ENCODE measurements around the gene PIK3CA. TPM values are rescaled to one million over a fixed set of nuclear protein-coding genes. Genes with fewer than 3 reads are reported as not detected.
"Not testable (repeated sequence)": the region's sequence is repeated elsewhere in the genome, so short reads cannot be mapped to it uniquely, and the experiment has no call there.

Gene PIK3CA
- total RNA-seq, 1 donor from 2014 or later, result 28.0 TPM

DNA sequence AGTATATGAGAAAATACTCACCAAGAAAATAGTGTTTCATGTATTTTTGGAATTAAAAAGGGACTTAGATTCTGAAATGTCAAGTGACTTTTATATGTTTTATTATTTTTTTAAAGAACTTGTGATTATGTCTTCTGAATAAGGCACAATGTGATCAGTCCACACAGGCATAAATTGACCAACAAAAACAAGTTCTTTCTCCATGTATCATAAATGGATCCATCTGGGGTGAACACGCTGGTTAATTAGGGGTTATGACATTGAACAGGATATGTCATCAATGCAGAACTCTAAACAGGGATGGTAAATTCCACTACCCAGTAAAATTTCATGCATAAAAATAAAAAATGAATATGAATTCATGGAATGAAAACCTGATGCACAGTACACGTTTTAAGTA lies 31.3 kb upstream of the PIK3CA start:
- no peak overlapping the region for H3K4me2 ChIP-seq (ENCODE audit: low read length)
- TF ChIP-seq, protein P1, sequence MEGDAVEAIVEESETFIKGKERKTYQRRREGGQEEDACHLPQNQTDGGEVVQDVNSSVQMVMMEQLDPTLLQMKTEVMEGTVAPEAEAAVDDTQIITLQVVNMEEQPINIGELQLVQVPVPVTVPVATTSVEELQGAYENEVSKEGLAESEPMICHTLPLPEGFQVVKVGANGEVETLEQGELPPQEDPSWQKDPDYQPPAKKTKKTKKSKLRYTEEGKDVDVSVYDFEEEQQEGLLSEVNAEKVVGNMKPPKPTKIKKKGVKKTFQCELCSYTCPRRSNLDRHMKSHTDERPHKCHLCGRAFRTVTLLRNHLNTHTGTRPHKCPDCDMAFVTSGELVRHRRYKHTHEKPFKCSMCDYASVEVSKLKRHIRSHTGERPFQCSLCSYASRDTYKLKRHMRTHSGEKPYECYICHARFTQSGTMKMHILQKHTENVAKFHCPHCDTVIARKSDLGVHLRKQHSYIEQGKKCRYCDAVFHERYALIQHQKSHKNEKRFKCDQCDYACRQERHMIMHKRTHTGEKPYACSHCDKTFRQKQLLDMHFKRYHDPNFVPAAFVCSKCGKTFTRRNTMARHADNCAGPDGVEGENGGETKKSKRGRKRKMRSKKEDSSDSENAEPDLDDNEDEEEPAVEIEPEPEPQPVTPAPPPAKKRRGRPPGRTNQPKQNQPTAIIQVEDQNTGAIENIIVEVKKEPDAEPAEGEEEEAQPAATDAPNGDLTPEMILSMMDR (IDR thresholded peaks at IDR 0.05; ENCODE audit: insufficient read depth, low read depth, low read length), result no peak
- TF ChIP-seq EZH2 (IDR thresholded peaks at IDR 0.05; ENCODE audit: insufficient read depth, low read length), result no peak
- no peaks in the 10 kb centered on the region for H4K20me1 ChIP-seq (ENCODE audit: insufficient read depth, low read length)
- H3K4me3 Mint-ChIP-seq (ENCODE audit: unreplicated experiment), result no peak overlapping the region
- no peaks in the 10 kb centered on the region for H3K79me2 ChIP-seq (ENCODE audit: insufficient read depth, low read length)
- no peak overlapping the region for H3K4me3 ChIP-seq (ENCODE audit: insufficient read depth, low read depth, low read length)
- no peaks in the 10 kb centered on the region for H3K9me3 ChIP-seq (ENCODE audit: insufficient read depth, low read depth, low read length)
- no peak overlapping the region for H3K9ac ChIP-seq (ENCODE audit: low read length)
- H3K27me3 Mint-ChIP-seq (ENCODE audit: low read depth, unreplicated experiment), result no peaks in the 10 kb centered on the region
- no peaks in the 10 kb centered on the region for H3K4me1 Mint-ChIP-seq (ENCODE audit: low read depth, unreplicated experiment)
- H3K36me3 ChIP-seq (ENCODE audit: insufficient read depth, low read length), result no peaks in the 10 kb centered on the region
- H3K27ac ChIP-seq (ENCODE audit: low read depth, low read length), result no peak overlapping the region
- no peak overlapping the region for H3K27ac Mint-ChIP-seq (ENCODE audit: unreplicated experiment)
- no peaks in the 10 kb centered on the region for H3K27me3 ChIP-seq (ENCODE audit: insufficient read depth, low read length)
- H2AFZ ChIP-seq (ENCODE audit: low read depth, low read length), result no peak overlapping the region
- peaks cover 8% of the 10 kb centered on the region for H3K4me1 ChIP-seq (ENCODE audit: insufficient read depth, low read length)
- DNase-seq (ENCODE audit: low read depth) (no peak), FAIRE-seq (no peak)
- H3K9me3 Mint-ChIP-seq (ENCODE audit: unreplicated experiment), result peaks cover 3% of the 10 kb centered on the region
- H3K36me3 Mint-ChIP-seq (ENCODE audit: low read depth, unreplicated experiment), result no peaks in the 10 kb centered on the region

DNA sequence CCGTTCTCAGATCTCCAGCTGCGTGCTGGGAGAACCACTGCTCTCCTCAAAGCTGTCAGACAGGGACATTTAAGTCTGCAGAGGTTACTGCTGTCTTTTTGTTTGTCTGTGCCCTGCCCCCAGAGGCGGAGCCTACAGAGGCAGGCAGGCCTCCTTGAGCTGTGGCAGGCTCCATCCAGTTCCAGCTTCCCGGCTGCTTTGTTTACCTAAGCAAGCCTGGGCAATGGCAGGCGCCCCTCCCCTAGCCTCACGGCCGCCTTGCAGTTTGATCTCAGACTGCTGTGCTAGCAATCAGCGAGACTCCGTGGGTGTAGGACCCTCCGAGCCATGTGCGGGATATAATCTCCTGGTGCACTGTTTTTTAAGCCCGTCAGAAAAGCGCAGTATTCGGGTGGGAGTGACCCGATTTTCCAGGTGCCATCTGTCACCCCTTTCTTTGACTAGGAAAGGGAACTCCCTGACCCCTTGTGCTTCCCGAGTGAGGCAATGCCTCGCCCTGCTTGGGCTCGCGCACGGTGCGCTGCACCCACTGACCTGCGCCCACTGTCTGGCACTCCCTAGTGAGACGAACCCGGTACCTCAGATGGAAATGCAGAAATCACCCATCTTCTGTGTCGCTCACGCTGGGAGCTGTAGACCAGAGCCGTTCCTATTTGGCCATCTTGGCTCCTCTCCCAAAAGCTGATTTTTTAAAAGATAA lies 15.8 kb upstream of the PIK3CA start:
- not testable (repeated sequence) for H3K4me3 Mint-ChIP-seq (ENCODE audit: unreplicated experiment); H3K27me3 ChIP-seq (ENCODE audit: insufficient read depth, low read length); H3K4me3 ChIP-seq (ENCODE audit: insufficient read depth, low read depth, low read length); H3K9ac ChIP-seq (ENCODE audit: low read length); FAIRE-seq; H3K4me1 Mint-ChIP-seq (ENCODE audit: low read depth, unreplicated experiment); H3K4me1 ChIP-seq (ENCODE audit: insufficient read depth, low read length); H3K79me2 ChIP-seq (ENCODE audit: insufficient read depth, low read length); H3K9me3 ChIP-seq (ENCODE audit: insufficient read depth, low read depth, low read length); H3K4me2 ChIP-seq (ENCODE audit: low read length); H3K36me3 Mint-ChIP-seq (ENCODE audit: low read depth, unreplicated experiment); H4K20me1 ChIP-seq (ENCODE audit: insufficient read depth, low read length); H3K36me3 ChIP-seq (ENCODE audit: insufficient read depth, low read length); DNase-seq (ENCODE audit: low read depth); H2AFZ ChIP-seq (ENCODE audit: low read depth, low read length); H3K27ac ChIP-seq (ENCODE audit: low read depth, low read length); H3K27me3 Mint-ChIP-seq (ENCODE audit: low read depth, unreplicated experiment); H3K27ac Mint-ChIP-seq (ENCODE audit: unreplicated experiment); H3K9me3 Mint-ChIP-seq (ENCODE audit: unreplicated experiment)

DNA sequence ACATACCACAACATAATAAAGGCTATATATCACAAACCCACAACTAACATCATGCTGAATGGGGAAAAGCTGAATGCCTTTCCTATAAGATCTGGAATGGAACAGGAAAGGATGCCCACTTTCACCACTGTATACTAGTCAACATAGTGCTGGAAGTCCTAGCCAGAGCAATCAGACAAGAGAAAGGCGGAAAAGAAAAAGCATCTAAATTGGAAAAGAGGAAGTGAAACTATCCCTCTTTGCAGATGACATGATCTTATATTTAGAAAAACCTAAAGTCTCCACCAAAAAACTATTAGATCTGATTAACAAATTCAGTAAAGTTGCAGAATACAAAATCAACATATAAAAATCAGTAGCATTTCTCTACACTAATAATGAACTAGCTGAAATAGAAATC lies 14.6 kb upstream of the PIK3CA start:
- Histone ChIP-seq H3K79me2 (ENCODE audit: insufficient read depth, low read length) (no peaks in the 10 kb centered on the region), H3K27me3 (ENCODE audit: insufficient read depth, low read length) (no peaks in the 10 kb centered on the region), H3K36me3 (ENCODE audit: insufficient read depth, low read length) (no peaks in the 10 kb centered on the region), H3K4me3 (ENCODE audit: insufficient read depth, low read depth, low read length) (no peak overlapping the region), H3K9ac (ENCODE audit: low read length) (no peak overlapping the region), H2AFZ (ENCODE audit: low read depth, low read length) (no peak overlapping the region), H3K9me3 (ENCODE audit: insufficient read depth, low read depth, low read length) (no peaks in the 10 kb centered on the region), H3K4me2 (ENCODE audit: low read length) (no peak overlapping the region), H3K4me1 (ENCODE audit: insufficient read depth, low read length) (no peaks in the 10 kb centered on the region), H4K20me1 (ENCODE audit: insufficient read depth, low read length) (no peaks in the 10 kb centered on the region), H3K27ac (ENCODE audit: low read depth, low read length) (no peak overlapping the region)
- H3K27ac Mint-ChIP-seq (ENCODE audit: unreplicated experiment), result no peak overlapping the region
- no peak for DNase-seq (ENCODE audit: low read depth)
- no peak for FAIRE-seq
- H3K4me1 Mint-ChIP-seq (ENCODE audit: low read depth, unreplicated experiment), result no peaks in the 10 kb centered on the region
- no peaks in the 10 kb centered on the region for H3K27me3 Mint-ChIP-seq (ENCODE audit: low read depth, unreplicated experiment)
- H3K36me3 Mint-ChIP-seq (ENCODE audit: low read depth, unreplicated experiment), result no peaks in the 10 kb centered on the region
- H3K4me3 Mint-ChIP-seq (ENCODE audit: unreplicated experiment), result no peak overlapping the region
- TF ChIP-seq EZH2 (IDR thresholded peaks at IDR 0.05; ENCODE audit: insufficient read depth, low read length), result no peak
- TF ChIP-seq, protein P1 (IDR thresholded peaks at IDR 0.05; ENCODE audit: insufficient read depth, low read depth, low read length), result no peak
- H3K9me3 Mint-ChIP-seq (ENCODE audit: unreplicated experiment), result peaks cover 3% of the 10 kb centered on the region
